ENCODE results near the gene SLC9C1.
"Not testable (repeated sequence)": the region's sequence is repeated elsewhere in the genome, so short reads cannot be mapped to it uniquely, and the experiment has no call there.

SLC9C1 gene

DNA sequence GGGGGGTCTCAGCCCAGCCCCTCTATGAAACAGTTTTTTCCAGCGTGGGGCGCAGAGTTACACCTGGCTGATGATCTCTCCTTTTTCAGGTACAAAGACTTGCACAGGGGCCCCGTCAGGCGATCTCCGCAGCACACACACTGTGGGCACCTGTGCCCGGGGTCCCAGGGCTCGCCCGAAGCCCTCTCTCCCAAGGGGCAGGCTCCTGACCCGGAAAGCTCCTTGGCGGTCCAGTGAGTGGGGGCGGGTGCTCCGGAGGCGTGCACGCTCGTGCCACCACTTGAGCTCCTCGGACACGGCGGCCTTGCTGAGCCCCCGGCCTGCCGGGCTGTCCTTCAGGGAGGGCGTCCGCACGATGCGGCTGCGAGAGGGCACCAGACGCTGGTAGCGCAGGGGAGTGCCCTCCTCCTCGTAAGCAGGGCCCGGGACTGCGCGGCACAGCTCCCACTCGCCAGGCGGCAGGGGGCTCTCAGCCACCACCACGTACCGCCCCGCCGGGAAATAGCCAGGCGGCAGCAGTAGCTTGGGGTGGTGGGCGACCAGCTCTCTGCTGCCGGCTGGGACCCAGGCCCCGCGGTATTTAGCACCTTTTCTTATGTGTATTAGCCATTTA is 108.5 kb downstream of the SLC9C1 start:
- DNase-seq = not testable (repeated sequence)

DNA sequence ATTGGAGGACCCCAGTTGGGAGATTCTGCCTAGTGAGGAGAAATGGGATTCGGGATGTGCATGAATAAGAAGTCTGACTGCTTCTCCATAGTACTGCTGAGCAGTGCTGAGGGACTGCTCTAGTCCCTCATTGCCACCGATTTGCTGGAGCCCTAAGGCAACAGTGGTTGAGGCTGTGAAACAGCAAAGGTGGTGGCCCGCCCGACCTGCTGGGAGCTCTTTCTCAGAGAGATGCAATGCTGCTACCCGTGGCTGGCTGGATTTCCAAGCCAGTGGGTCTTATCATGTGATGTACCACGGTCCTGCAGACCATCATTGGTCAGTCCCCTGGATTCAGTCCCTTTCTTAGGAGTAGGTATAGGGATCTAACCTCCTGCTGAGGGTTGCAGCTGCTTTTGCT is 118.4 kb downstream of the SLC9C1 start:
- DNase-seq = no peak

GRCh38 chr3:112175037-112175436 is 119.0 kb downstream of the SLC9C1 start:
- DNase-seq = no peak

DNA sequence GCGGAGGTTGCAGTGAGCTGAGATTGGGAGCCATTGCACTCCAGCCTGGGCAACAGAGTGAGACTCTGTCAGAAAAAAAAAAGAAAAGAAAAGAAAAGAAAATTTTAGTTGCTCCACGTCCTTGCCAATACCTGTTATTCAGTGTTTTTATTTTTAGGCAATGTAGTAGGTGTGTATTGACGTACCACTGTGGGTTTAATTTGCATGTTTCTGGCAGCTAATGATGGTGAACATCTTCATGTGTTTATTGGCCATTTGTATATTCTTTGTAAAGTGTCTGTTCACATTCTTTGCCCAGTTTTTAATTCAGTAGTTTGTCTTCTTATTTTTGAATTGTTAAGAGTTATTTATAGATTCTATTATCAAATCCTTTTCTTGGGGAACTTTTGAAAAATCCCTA is 122.9 kb downstream of the SLC9C1 start:
- DNase-seq = no peak

GRCh38 chr3:112170046-112170445 is 124.0 kb downstream of the SLC9C1 start:
- no peak for DNase-seq

DNA sequence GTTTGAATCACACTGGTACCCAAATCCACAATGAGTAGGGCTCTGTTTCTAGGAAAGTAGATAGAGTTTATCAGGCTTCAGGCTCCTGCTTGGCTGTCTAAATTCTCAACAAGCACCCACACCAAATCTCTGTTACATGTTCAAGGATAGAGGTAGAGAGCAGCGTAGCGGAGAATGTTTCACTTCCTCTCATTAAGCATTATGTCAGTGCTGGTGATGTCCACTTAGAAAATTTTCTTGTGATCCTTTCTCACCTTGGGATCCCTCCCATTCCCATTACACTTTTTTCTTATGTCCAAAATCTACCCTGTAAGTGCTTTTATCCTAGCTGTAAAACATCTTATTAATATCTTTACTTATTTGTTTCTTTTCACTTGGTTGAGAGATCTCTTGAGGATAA is 126.3 kb downstream of the SLC9C1 start:
- DNase-seq = no peak

- no peak for DNase-seq
Observed at GRCh38 chr3:112149136-112149535, 144.9 kb downstream of the SLC9C1 start.

DNA sequence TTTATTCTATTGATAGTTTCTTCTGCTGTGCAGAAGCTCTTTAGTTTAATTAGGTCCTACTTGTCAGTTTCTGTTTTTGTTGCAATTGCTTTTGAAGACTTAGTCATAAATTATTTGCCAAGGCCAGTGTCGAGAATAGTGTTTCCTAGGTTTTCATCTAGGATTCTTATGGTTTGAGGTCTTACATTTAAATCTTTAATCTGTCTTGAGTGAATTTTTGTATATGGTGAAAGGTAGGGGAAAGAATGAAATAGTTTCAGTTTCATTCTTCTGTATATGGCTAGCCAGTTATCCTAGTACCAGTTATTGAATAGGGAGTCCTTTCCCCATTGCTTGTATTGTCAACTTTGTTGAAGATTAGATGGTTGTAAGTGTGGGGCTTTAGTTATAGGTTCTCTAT is 150.3 kb downstream of the SLC9C1 start:
- no peak for DNase-seq

DNA sequence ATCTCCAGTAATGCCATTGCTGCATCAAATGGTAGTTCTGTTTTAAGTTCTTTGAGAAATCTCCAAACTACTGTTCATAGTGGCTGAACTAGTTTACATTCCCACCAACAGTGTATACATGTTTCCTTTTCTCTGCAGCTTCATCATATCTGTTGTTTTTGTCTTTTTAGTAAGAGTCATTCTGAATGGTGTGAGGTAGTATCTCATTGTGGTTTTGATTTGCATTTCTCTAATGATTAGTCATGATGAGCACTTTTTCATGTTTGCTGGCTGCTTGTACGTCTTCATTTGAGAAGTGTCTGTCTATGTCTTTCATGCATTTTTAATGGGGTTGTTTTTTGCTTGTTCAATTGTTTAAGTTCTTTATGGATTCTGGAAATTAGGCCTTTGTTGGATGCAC is 150.8 kb downstream of the SLC9C1 start:
- no peak for DNase-seq

GRCh38 chr3:112141293-112141692 is 152.7 kb downstream of the SLC9C1 start:
- no peak for DNase-seq

DNA sequence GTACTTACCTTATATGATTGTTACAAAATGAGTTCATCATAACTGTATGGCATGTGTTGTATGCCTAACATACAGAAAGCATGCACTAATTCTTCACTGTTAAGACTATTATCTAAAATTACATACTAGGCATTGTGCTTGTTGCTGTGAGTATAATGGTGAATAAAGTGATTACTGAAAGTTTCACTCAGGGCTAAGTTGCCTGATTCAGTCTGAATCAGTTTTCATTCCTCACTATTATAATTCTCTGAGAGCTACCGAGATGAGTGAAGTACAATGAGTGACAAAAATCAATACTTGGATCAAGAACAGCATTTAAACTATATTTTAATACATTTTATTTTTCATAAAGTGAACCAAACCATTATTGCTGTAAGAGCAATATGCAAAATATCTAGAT is 153.4 kb downstream of the SLC9C1 start:
- no peak for DNase-seq

GRCh38 chr3:112138219-112138969 is 155.6 kb downstream of the SLC9C1 start:
- DNase-seq = no peak

DNA sequence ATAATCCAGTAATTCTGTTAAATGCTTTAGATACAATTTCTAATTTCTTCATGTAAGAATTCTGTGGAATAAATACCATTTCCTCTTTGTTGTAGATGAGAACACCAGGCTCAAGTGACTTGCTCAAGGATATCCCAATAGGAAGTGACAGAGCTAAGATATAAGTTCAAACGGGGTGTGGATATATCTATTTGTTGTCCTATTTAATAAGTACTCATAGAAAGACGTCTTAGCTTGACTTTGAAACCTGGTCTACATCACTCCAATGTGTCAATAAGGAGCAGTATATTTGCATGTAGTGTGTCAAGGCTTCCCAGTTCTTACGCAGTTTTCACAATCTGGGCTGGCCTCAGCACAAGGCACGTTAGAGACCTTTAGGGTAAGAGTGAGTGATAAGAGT is 156.2 kb downstream of the SLC9C1 start:
- no peak for DNase-seq

GRCh38 chr3:112136959-112137693 is 156.9 kb downstream of the SLC9C1 start:
- peak; percentile 40 for DNase-seq

DNA sequence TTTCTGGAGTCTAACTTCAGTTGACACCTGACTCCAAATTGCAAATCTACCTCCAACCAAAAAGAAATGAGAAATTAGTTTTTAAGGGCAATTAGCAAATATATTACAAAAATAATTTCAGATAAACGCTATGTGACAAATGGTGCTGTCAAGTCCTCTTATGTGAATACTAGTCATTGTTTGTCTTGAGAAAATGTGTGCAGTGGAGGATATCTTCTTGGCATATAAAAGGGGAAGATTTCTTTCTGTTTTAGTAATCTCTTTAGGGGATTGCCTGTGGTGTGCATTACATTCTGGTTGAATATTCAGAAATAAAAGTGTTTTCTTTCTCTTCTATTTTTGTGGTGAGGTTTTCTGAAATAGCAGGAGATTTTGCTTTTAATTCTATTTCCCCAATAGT is 158.0 kb downstream of the SLC9C1 start:
- no peak for DNase-seq

DNA sequence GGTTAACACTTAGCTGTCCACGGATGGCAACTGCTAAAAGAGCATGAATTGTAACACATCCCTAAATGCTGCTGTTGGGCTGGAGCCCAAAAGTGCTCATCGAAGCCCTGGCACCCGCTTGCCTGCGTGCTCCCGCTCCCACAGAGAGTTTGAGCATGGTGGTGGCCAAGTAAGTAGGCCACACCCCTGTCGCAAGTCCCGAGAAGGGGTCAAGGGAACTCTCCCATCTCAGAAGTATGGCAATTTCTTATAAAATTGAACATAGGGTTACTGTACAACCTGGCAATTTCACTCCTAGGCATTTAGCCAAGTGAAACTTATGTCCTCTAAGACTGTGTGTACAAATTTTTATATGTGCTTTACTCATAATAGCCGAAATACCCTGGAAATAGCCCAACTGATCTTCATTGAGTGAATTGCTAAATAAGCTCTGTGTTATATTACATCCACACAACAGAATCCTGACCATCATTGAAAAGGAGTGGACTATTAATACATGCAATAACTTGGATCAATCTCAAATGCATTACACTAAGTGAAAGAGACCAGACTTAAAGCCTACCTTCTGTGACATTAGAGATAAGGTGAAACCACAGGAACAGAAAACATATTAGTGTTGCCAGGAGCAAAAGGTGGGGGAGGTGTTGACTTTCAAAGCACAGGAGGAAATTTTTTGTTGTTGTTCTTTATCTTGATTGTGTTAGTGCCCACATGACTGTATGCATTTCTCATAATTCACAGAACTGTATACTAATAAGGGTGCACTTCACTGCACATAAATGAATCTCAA is 159.5 kb downstream of the SLC9C1 start:
- no peak for DNase-seq

DNA sequence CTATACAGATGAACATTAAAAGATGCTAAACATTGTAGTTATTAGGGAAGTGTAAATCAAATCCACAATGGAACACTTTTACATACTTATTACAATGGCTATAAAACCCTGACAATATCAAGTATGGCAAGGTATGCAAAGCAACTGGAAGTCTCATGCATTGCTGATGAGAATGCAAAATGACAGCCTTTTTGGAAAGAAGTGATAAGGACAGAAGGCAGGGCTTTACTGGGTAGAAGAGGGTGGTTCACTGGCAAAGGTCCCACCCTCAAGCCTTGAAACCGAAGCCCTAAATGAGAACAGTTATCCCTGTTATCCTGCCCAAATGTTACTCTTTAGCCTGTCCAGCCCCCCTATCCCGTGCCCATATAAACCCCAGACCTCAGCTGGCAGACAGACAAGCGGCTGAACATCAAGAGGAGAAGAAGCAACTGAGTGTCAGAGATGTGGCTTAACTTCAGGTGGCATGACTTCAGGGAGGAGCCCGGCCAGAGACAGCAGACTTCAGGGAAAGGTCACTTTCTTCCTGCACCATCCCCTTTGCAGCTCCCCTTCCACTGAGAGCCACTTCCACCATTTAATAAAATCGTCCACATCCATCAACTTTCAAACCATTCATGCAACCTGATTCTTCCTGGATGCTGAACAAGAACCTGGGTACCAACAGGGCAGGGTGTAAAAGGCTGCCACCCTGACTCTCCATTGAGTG is 160.2 kb downstream of the SLC9C1 start:
- no peak for DNase-seq

- no peak for DNase-seq
Observed at GRCh38 chr3:112132975-112133448, 161.0 kb downstream of the SLC9C1 start, which contains the start of gene GCSAM. GCSAM (minus strand) TSS chr3:112133248; CDS start chr3:112133120, 128 bp downstream.

DNA sequence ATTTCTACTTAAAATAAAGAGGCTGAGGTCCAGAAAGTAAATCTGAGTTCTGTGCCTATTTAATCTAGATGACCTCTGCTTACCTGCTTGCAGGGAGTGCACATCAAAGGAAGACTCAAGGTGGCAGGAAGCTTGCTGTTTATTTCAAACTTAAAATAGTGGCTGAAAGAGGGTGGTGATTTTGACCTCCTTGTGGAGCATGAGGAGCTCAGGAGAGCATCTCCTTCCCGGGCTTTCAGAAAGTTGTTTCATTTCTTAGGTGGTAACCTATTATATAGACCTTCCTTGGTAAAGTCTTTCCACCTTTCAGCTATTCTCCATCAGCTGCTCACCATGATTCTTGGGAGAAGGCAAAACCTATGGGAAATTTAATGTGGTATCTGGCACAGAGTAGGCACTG is 161.5 kb downstream of the SLC9C1 start:
- DNase-seq = no peak

DNA sequence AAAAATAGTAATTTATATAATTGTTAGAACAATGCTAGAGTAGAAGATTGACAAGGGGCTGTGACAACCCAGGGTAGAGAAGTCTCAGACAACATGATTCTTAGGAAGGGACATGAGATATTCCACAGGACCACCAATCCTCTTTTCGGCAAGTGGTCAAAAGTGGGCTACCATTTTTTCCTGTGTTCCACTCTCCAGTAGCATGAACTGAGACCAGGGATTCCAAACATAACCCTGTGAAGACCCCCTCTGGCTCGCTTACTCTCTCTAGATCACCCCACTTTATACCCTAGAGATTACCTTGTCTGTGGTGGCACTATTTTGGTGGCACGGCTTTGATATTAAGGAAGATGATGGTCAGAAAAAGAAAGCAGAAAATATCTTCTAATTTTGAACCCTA is 161.9 kb downstream of the SLC9C1 start:
- no peak for DNase-seq

DNA sequence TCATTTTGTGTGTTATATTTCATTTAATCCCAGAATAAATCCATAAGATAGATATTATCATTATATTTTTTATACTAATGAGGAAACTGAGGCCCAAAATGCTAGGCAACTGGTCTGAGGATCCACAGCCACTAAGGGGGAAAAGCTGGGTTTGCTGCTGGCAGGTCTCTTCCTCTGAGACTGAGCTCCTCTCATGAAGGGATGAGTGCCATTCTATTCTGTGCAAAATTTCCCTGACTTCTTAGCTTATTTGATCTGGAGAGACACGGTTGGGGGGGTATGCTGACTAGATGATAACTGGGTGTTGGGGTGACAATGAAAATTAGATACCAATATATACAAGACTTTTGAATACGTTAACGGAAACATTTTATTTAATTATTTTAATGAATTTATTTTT is 162.9 kb downstream of the SLC9C1 start:
- DNase-seq = no peak

- DNase-seq = no peak
Observed at GRCh38 chr3:112130638-112130993, 163.4 kb downstream of the SLC9C1 start.
